Panc1 (cell line): ENCODE results near the gene ZNF17.

Experiments
- POLR2AphosphoS5 ChIP-seq: IDR thresholded peaks from 2 replicates; pipeline ENCODE4 v1.6.1; 2012; ENCODE audit warnings: mild to moderate bottlenecking, low read depth, low read length, moderate library complexity
- SIN3A ChIP-seq: IDR thresholded peaks from 2 replicates; pipeline ENCODE4 v1.6.1; 2012; ENCODE audit warnings: low read depth, mild to moderate bottlenecking, low read length, moderate library complexity, borderline replicate concordance; ENCODE audit not compliant: insufficient read depth
- TF ChIP-seq, protein P1 (sequence below): fragments of 450-650 bp; IDR thresholded peaks from 2 replicates; pipeline ENCODE4 v1.5.1; 2017; ENCODE audit warnings: mild to moderate bottlenecking

- TF ChIP-seq, protein P1, sequence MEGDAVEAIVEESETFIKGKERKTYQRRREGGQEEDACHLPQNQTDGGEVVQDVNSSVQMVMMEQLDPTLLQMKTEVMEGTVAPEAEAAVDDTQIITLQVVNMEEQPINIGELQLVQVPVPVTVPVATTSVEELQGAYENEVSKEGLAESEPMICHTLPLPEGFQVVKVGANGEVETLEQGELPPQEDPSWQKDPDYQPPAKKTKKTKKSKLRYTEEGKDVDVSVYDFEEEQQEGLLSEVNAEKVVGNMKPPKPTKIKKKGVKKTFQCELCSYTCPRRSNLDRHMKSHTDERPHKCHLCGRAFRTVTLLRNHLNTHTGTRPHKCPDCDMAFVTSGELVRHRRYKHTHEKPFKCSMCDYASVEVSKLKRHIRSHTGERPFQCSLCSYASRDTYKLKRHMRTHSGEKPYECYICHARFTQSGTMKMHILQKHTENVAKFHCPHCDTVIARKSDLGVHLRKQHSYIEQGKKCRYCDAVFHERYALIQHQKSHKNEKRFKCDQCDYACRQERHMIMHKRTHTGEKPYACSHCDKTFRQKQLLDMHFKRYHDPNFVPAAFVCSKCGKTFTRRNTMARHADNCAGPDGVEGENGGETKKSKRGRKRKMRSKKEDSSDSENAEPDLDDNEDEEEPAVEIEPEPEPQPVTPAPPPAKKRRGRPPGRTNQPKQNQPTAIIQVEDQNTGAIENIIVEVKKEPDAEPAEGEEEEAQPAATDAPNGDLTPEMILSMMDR, result no peak
- TF ChIP-seq POLR2AphosphoS5, result no peak
- TF ChIP-seq SIN3A, result no peak
Observed at GRCh38 chr19:57403737-57404563, 7.0 kb upstream of the ZNF17 start.
